VCaP (cell line): ENCODE results near the gene MOV10L1.
A peak's percentile ranks its signal among the peaks of the same experiment; 100 is the strongest.
"Not testable (repeated sequence)": the region's sequence is repeated elsewhere in the genome, so short reads cannot be mapped to it uniquely, and the experiment has no call there.

ENCODE experiments used
- H3K27ac ChIP-seq: fragments of 450-650 bp; 2 replicates; pipeline ENCODE4 v1.5.1; 2017
- TF ChIP-seq, protein P1 (sequence below): fragments of 450-650 bp; conservative IDR thresholded peaks from 2 replicates; pipeline ENCODE4 v1.5.1; 2017; ENCODE audit warnings: mild to moderate bottlenecking, moderate library complexity

MOV10L1 gene

DNA sequence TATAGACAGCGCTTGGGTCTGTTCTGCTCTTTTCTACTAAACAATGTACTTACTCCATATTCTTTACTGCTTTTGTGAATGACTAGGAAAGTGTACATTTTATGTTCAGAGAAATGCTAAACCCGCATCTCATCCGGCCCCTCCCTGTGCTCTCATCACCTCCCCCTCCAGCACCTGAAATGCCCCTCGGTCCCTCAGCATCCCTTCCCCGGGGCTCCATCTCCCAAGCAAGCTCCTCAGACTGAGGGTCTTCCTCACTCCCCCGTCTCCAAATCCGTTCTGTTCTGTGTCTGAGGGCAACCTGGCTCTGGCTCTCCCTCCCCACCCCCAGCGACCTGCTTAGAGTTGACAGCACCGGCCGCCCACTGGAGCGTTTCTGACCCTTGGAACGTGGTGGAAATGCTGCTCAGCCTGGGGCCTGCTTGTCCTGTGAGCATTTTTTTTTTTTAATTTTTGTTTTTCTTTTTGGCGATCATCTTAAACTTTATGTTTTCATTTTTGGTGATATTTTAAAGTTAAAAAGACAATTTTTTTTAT, 112.4 kb downstream of the MOV10L1 start:
- peak overlapping the region; percentile 80; the same call in 1 of the 2 replicates for H3K27ac ChIP-seq

DNA sequence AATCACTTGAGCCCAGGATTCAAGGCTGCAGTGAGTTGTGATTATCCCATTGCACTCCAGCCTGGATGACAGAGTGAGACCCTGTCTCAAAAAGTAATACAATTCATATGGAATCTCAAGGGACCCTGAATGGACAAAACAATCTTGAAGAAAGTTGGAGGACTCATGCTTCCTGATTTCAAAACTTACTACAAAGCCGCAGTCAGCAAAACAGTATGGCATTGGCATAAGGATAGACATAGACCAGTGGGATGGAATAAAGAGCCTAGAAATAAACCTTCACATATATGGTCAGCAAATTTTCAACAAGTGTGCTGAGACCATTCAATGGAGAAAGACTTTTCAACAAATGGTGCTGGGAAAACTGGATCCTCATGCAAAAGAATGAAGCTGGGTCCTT, 113.5 kb downstream of the MOV10L1 start:
- H3K27ac ChIP-seq: no peak overlapping the region
- TF ChIP-seq, protein P1, sequence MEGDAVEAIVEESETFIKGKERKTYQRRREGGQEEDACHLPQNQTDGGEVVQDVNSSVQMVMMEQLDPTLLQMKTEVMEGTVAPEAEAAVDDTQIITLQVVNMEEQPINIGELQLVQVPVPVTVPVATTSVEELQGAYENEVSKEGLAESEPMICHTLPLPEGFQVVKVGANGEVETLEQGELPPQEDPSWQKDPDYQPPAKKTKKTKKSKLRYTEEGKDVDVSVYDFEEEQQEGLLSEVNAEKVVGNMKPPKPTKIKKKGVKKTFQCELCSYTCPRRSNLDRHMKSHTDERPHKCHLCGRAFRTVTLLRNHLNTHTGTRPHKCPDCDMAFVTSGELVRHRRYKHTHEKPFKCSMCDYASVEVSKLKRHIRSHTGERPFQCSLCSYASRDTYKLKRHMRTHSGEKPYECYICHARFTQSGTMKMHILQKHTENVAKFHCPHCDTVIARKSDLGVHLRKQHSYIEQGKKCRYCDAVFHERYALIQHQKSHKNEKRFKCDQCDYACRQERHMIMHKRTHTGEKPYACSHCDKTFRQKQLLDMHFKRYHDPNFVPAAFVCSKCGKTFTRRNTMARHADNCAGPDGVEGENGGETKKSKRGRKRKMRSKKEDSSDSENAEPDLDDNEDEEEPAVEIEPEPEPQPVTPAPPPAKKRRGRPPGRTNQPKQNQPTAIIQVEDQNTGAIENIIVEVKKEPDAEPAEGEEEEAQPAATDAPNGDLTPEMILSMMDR: no peak

More for the DNA sequence above, 112.4 kb downstream of the MOV10L1 start:
- TF ChIP-seq, protein P1: no peak

DNA sequence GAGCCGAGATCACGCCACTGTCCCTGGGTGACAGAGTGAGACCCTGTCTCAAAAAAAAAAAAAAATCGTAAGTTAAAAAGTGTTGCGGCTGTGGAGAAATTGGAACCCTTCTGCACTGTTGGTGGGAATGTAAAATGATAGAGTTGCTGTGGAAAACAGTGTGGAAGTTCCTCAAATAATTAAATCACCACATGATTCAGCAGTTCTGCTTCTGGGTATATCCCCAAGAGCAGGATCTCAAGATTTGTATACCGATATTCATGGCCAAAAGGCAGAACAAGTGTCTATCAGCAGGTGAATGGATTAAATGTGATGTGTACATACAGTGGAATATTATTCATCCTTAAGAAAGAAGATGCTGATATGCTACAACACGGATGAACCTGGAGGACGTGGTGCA, 114.8 kb downstream of the MOV10L1 start:
- TF ChIP-seq, protein P1: no peak
- H3K27ac ChIP-seq: no peak overlapping the region

DNA sequence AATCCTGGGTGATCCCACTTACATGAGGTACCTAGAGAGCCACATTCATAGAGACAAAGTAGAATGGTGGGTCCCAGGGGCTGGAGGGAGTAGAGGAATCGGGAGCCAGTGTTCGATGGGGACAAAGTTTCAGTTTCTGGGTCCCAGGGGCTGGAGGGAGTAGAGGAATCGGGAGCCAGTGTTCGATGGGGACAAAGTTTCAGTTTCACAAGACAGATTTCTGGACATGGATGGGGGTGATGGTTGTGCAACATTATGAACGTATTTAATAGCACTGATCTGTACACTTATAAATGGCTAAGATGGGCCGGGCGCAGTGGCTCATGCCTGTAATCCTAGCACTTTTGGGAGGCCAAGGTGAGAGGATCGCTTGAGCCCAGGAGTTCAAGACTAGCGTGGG, 115.2 kb downstream of the MOV10L1 start:
- H3K27ac ChIP-seq: not testable (repeated sequence)

DNA sequence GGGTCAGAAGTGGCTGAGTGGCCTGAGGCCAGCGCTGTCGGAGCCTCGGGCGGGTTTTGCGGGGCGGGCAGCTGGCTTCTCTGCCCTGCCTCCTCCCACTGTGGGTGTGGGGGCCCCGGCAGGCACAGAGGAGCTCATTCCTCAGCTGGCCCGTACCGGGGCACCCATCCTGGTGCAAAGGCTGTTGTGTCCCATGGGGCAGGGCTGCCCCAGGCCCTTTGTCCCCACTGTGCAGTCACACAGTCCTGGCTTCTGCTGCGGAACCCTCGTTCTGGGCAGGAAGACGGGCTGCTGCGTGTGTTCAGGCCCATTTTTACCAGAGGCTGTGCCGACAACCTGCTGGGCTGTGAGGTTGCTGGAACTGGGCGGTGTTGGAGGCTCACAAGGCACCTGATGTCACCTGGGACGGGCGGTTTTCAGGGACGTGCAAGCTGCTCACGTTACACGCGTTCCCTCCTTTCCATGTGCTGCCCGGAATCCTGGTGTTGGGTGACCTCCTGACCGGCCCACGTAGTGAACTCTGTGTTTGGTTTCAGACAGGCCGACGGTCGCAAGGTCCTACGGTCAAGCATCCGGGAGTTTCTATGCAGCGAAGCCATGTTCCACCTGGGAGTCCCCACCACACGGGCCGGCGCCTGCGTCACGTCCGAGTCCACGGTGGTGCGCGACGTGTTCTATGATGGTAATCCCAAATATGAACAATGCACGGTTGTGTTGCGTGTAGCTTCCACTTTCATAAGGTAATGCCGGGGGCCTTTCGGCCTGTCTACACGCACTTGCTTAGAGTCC, 116.2 kb downstream of the MOV10L1 start:
- TF ChIP-seq, protein P1: no peak
- no peak overlapping the region for H3K27ac ChIP-seq

DNA sequence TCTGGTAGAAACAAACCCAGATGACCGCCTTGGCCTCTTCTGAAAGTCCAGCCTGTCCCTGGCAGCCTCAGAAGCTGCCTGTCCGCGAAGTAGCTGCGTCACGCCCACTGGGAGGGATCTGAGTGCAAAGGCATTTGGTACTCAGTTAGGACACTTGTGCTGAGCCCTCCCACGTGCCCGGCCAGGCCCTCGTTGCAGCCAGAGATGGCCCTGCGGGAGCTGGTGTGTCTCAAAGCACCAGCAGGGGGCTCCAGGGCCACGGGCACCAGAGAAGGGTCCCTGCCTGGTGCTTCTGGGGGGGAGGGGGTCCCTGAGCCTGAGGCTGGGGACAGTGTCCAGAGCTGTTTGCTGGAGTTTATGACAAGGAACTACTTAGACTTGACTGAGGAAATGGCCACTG, 116.8 kb downstream of the MOV10L1 start:
- no peak overlapping the region for H3K27ac ChIP-seq
- TF ChIP-seq, protein P1: peak; percentile 55

DNA sequence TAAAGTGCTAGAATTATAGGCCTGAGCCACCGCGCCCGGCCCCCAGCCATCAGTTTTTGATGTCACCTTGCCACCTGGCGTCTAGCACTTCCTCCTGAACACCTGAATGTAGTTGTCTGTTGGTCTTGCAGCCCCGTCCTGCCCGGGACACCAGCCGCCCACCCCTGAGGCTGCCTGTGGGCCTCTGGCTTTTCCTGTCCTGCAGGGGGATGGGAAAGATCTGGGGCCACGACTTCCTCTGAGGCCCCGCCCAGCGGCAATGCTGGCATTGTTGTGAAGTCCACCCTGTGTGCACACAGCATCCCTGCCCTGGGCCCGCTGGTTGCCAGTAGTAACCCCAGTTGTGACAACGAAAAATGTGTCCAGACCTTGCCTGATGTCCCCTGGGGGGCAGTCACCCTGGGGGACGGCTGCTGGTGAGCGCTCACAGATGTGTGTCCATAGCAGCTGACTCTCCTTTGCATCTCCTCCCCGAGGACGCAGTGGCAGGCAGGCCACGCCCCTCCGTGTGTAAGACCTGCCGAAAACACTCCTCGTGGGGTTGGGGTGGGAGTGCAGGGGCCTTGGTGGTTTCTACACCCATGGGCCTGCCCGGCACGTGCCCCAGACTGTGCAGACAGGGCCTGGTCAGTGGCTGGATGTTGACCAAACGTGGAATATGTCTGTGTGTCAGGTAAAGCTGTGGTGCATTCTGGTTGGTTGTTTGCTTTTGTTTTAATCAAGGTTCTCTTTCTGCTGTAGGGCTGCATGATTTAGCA, 117.8 kb downstream of the MOV10L1 start:
- TF ChIP-seq, protein P1: no peak
- no peak overlapping the region for H3K27ac ChIP-seq
